Astrocyte (in vitro differentiated cells and primary cell): Measurements from ENCODE around the gene SUFU. TPM values are rescaled to one million over a fixed set of nuclear protein-coding genes. Genes with fewer than 3 reads are reported as not detected.
A peak's percentile ranks its signal among the peaks of the same experiment; 100 is the strongest.
"Not testable (repeated sequence)": the region's sequence is repeated elsewhere in the genome, so short reads cannot be mapped to it uniquely, and the experiment has no call there.

Experiments used
- DNase-seq: peaks from one replicate; pipeline ENCODE4 v3.0.0-alpha.2; 2010; ENCODE audit warnings: low read depth
- FAIRE-seq: peaks from 2 replicates; lab custom pipeline; 2011; peaks lifted over from hg19 to GRCh38; lab: Jason Lieb, UNC
- H2AFZ ChIP-seq: 2 replicates; pipeline ENCODE4 v1.6.0; 2012; ENCODE audit warnings: low read depth, low read length, inconsistent platforms
- H3K27ac ChIP-seq: 2 replicates; pipeline ENCODE4 v1.5.1; 2011; ENCODE audit warnings: low read depth, low read length, inconsistent platforms
- H3K27me3 ChIP-seq: 2 replicates; pipeline ENCODE4 v1.6.0; 2011; ENCODE audit warnings: low read length, inconsistent platforms; ENCODE audit not compliant: insufficient read depth
- H3K36me3 ChIP-seq: 2 replicates; pipeline ENCODE4 v1.5.1; 2011; ENCODE audit warnings: low read length, inconsistent platforms; ENCODE audit not compliant: insufficient read depth
- H3K4me1 ChIP-seq: 2 replicates; pipeline ENCODE4 v1.5.1; 2011; ENCODE audit warnings: low read length, inconsistent platforms; ENCODE audit not compliant: insufficient read depth
- H3K4me2 ChIP-seq: 2 replicates; pipeline ENCODE4 v1.6.0; 2012; ENCODE audit warnings: low read length, inconsistent platforms
- H3K4me3 ChIP-seq: 2 replicates; pipeline ENCODE4 v1.5.1; 2011; ENCODE audit warnings: low read depth, mild to moderate bottlenecking, low read length, inconsistent platforms; ENCODE audit not compliant: insufficient read depth
- H3K79me2 ChIP-seq: 2 replicates; pipeline ENCODE4 v1.6.0; 2012; ENCODE audit warnings: mild to moderate bottlenecking, low read length, inconsistent platforms; ENCODE audit not compliant: insufficient read depth
- H3K9ac ChIP-seq: 2 replicates; pipeline ENCODE4 v1.6.0; 2012; ENCODE audit warnings: mild to moderate bottlenecking, low read length, inconsistent platforms
- H3K9me3 ChIP-seq: 2 replicates; pipeline ENCODE4 v1.5.1; 2012; ENCODE audit warnings: low read depth, mild to moderate bottlenecking, low read length, inconsistent platforms; ENCODE audit not compliant: insufficient read depth
- H4K20me1 ChIP-seq: 2 replicates; pipeline ENCODE4 v1.6.0; 2012; ENCODE audit warnings: low read length, inconsistent platforms; ENCODE audit not compliant: insufficient read depth
- H3K27ac Mint-ChIP-seq: one replicate; pipeline ENCODE4 v1.8.0; 2021; ENCODE audit warnings: mild to moderate bottlenecking, mixed read lengths; ENCODE audit not compliant: unreplicated experiment
- H3K27me3 Mint-ChIP-seq: one replicate; pipeline ENCODE4 v1.8.0; 2021; ENCODE audit warnings: low read depth, mixed read lengths; ENCODE audit not compliant: unreplicated experiment
- H3K36me3 Mint-ChIP-seq: one replicate; pipeline ENCODE4 v1.8.0; 2021; ENCODE audit warnings: low read depth, mixed read lengths; ENCODE audit not compliant: unreplicated experiment
- H3K4me1 Mint-ChIP-seq: one replicate; pipeline ENCODE4 v1.8.0; 2021; ENCODE audit warnings: low read depth, mixed read lengths; ENCODE audit not compliant: unreplicated experiment
- H3K4me3 Mint-ChIP-seq: one replicate; pipeline ENCODE4 v1.8.0; 2021; ENCODE audit warnings: mild to moderate bottlenecking, moderate library complexity, mixed read lengths; ENCODE audit not compliant: unreplicated experiment
- H3K9me3 Mint-ChIP-seq: one replicate; pipeline ENCODE4 v1.8.0; 2021; ENCODE audit warnings: mild to moderate bottlenecking, mixed read lengths; ENCODE audit not compliant: unreplicated experiment
- CTCF ChIP-seq: IDR thresholded peaks from 2 replicates; pipeline ENCODE4 v1.5.1; 2011; ENCODE audit warnings: low read depth, mild to moderate bottlenecking, inconsistent platforms, low read length, moderate library complexity; ENCODE audit not compliant: insufficient read depth
- EZH2 ChIP-seq: IDR thresholded peaks from 2 replicates; pipeline ENCODE4 v1.6.1; 2012; ENCODE audit warnings: mild to moderate bottlenecking, low read length, inconsistent platforms; ENCODE audit not compliant: insufficient read depth
- total RNA-seq: library from RNA; stranded (reverse); gene quantifications from 2 replicates; pipeline ENCODE4 v1.2.1, GENCODE V29; 2021

Gene SUFU
- total RNA-seq, 1 donor from 2014 or later: 25.8 TPM

DNA sequence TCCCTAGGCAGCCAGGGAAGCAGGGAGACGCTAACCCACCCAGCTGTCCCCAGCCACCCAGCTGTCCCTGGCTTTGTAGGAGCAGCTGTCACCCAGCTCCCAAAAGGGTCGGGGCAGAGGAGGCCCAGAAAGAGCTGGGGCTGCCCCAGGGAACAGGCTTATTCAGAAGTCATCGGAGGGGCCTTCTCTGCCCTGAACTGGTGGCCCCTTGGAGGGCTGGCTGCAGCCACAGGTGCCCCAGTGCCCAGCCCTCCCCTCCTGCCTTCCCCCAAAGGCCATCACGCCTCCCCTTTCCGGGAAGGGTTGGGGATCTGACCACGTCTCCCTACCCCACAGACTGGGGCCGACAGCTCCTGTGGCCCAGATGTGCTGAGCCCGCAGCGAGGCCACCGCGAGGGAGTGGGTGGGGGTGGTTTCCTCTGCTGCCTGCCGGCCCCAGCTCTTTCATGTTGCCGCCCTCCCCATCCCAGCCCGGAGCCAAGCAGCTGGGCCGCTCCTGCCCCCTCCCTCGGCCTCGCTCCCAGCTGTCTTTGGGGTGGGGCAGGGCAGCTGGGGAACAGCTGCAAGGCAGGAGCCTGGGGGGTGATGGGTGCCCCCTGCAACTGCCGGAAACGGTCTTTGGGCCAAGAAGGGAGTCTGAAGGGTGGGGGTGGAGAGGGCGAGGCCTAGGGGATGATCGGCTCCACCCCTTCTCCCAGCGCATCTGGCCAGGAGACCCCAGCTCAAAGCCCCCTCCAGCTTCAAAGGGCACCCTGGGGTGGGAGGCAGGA, 157.3 kb downstream of the SUFU start:
- no peaks in the 10 kb centered on the region for H3K27me3 ChIP-seq
- peaks cover 34% of the 10 kb centered on the region for H4K20me1 ChIP-seq
- no peak overlapping the region for H3K4me3 Mint-ChIP-seq
- no peak overlapping the region for H3K27ac Mint-ChIP-seq
- H3K4me3 ChIP-seq: no peak overlapping the region
- H3K36me3 Mint-ChIP-seq: peaks cover 5% of the 10 kb centered on the region
- no peak overlapping the region for H2AFZ ChIP-seq
- TF ChIP-seq EZH2: no peak
- H3K9me3 ChIP-seq: no peaks in the 10 kb centered on the region
- peaks cover 13% of the 10 kb centered on the region for H3K4me1 Mint-ChIP-seq
- peaks cover 10% of the 10 kb centered on the region for H3K4me1 ChIP-seq
- H3K36me3 ChIP-seq: peaks cover 14% of the 10 kb centered on the region
- H3K27ac ChIP-seq: no peak overlapping the region
- H3K27me3 Mint-ChIP-seq: no peaks in the 10 kb centered on the region
- peak overlapping the region; percentile 65 for H3K4me2 ChIP-seq
- DNase-seq (peak; percentile 31), FAIRE-seq (no peak)
- no peak overlapping the region for H3K9ac ChIP-seq
- no peaks in the 10 kb centered on the region for H3K9me3 Mint-ChIP-seq
- no peaks in the 10 kb centered on the region for H3K79me2 ChIP-seq

- H3K4me1 ChIP-seq: peaks cover 10% of the 10 kb centered on the region
- Mint-ChIP-seq H3K27me3 (no peaks in the 10 kb centered on the region), H3K9me3 (no peaks in the 10 kb centered on the region), H3K36me3 (peaks cover 5% of the 10 kb centered on the region), H3K4me1 (peaks cover 17% of the 10 kb centered on the region), H3K4me3 (no peak overlapping the region), H3K27ac (no peak overlapping the region)
- no peaks in the 10 kb centered on the region for H3K9me3 ChIP-seq
- DNase-seq (no peak), FAIRE-seq (no peak)
- H3K79me2 ChIP-seq: no peaks in the 10 kb centered on the region
- no peak overlapping the region for H3K27ac ChIP-seq
- peaks cover 9% of the 10 kb centered on the region for H3K36me3 ChIP-seq
- TF ChIP-seq EZH2: no peak
- TF ChIP-seq CTCF: no peak
- peak overlapping the region; percentile 65 for H3K4me2 ChIP-seq
- H3K27me3 ChIP-seq: no peaks in the 10 kb centered on the region
- H4K20me1 ChIP-seq: peaks cover 28% of the 10 kb centered on the region
- H3K9ac ChIP-seq: no peak overlapping the region
- no peak overlapping the region for H3K4me3 ChIP-seq
- H2AFZ ChIP-seq: no peak overlapping the region
Measured at GRCh38 chr10:102661658-102662028, 157.9 kb downstream of the SUFU start.

DNA sequence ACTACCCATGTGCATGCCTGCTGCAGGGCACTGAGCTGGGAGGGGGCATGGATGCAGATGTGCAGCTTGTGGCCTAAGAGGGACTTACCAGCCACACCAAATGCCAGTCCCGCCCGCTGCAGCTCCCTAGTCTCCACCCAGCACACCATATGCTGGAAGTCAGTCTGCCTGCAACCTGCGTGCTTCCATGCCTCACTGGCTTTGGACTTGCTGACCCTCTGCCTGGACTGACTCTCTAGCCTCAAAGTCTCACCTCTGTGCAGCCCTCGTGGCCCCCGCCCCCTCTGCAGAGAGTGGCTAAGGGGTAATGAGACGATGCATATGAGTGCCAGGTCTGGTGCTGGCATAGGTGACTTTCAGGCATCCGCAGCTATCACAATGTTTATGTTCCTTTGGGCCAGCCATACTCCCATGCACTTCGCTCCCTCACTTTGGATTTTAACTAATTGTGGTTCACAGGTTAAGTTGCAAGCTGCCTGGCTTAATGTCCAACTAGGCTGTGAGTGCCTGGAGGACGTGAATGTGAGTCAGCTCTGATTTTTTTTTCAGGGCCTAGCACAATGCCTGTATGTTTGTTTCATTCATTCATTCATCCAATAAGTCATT, 162.2 kb downstream of the SUFU start:
- H4K20me1 ChIP-seq: no peaks in the 10 kb centered on the region
- no peak overlapping the region for H3K4me2 ChIP-seq
- no peak overlapping the region for H2AFZ ChIP-seq
- no peak for FAIRE-seq
- no peaks in the 10 kb centered on the region for H3K36me3 ChIP-seq
- no peaks in the 10 kb centered on the region for H3K79me2 ChIP-seq
- no peaks in the 10 kb centered on the region for H3K9me3 ChIP-seq
- Mint-ChIP-seq H3K36me3 (no peaks in the 10 kb centered on the region), H3K4me1 (peaks cover 28% of the 10 kb centered on the region), H3K4me3 (no peak overlapping the region), H3K9me3 (no peaks in the 10 kb centered on the region), H3K27ac (no peak overlapping the region), H3K27me3 (no peaks in the 10 kb centered on the region)
- no peak for DNase-seq
- H3K9ac ChIP-seq: no peak overlapping the region
- H3K27me3 ChIP-seq: no peaks in the 10 kb centered on the region
- no peak overlapping the region for H3K4me3 ChIP-seq
- H3K27ac ChIP-seq: no peak overlapping the region
- peaks cover 6% of the 10 kb centered on the region for H3K4me1 ChIP-seq
- TF ChIP-seq EZH2 (no peak), CTCF (no peak)

DNA sequence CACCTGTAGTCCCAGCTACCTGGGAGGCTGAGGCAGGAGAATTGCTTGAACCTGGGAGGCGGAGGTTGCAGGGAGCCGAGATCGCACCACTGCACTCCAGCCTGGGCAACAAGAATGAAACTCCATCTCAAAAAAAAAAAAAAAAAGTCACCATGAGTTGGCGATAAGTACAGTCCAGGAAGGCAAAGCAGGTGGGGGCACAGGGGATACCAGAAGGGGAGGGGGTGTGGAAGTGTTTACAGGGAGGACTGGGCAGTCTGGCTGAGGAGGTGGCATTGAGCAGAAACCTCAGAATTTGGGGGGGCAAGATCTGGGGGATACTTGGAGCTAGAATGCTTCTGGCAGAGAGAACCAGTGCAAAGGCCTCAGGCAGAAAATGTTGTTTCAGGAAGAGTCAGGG, 163.6 kb downstream of the SUFU start:
- not testable (repeated sequence) for H3K9me3 ChIP-seq, H3K79me2 ChIP-seq, DNase-seq, H3K9me3 Mint-ChIP-seq, FAIRE-seq, H3K4me2 ChIP-seq, H3K9ac ChIP-seq, H3K27me3 ChIP-seq, H3K27me3 Mint-ChIP-seq, H3K36me3 ChIP-seq, H3K4me3 ChIP-seq, H3K4me3 Mint-ChIP-seq, H2AFZ ChIP-seq, H3K27ac ChIP-seq, H3K4me1 ChIP-seq, H3K36me3 Mint-ChIP-seq, H4K20me1 ChIP-seq
- peak overlapping the region; percentile 72 for H3K27ac Mint-ChIP-seq
- H3K4me1 Mint-ChIP-seq: peaks cover 25% of the 10 kb centered on the region
